Neural progenitor cell (in vitro differentiated cells): ENCODE results near the gene TPT1. TPM values are rescaled to one million over a fixed set of nuclear protein-coding genes. Genes with fewer than 3 reads are reported as not detected.
"Not testable (repeated sequence)": the region's sequence is repeated elsewhere in the genome, so short reads cannot be mapped to it uniquely, and the experiment has no call there.

ENCODE experiments used
- DNase-seq: peaks from one replicate; pipeline ENCODE4 v3.0.0-alpha.2; 2016; ENCODE audit warnings: low spot score
- H2AFZ ChIP-seq: fragments of 200-600 bp; sonication (generic); replicated peaks from 2 replicates; pipeline ENCODE4 v1.6.1; 2016; ENCODE audit warnings: antibody characterized with exemption
- H3F3A ChIP-seq: fragments of 200-600 bp; sonication (generic); 2 replicates; pipeline ENCODE4 v1.6.1; 2016; ENCODE audit warnings: antibody characterized with exemption, low read depth
- H3K27ac ChIP-seq: fragments of 200-600 bp; sonication (generic); 2 replicates; pipeline ENCODE4 v1.5.1; 2016; ENCODE audit warnings: mild to moderate bottlenecking
- H3K27me3 ChIP-seq: fragments of 200-600 bp; sonication (generic); 2 replicates; pipeline ENCODE4 v1.6.1; 2016; ENCODE audit warnings: mild to moderate bottlenecking, moderate library complexity
- H3K36me3 ChIP-seq: fragments of 200-600 bp; sonication (generic); 2 replicates; pipeline ENCODE4 v1.5.1; 2016
- H3K4me1 ChIP-seq: fragments of 200-600 bp; sonication (generic); 2 replicates; pipeline ENCODE4 v1.6.1; 2016; ENCODE audit warnings: mixed run types
- H3K4me2 ChIP-seq: fragments of 200-600 bp; sonication (generic); 2 replicates; pipeline ENCODE4 v1.6.1; 2016
- H3K4me3 ChIP-seq: fragments of 200-600 bp; sonication (generic); 2 replicates; pipeline ENCODE4 v1.5.1; 2016
- H3K79me2 ChIP-seq: fragments of 200-600 bp; sonication (generic); 2 replicates; pipeline ENCODE4 v1.6.1; 2016; ENCODE audit warnings: low read depth
- H3K9ac ChIP-seq: fragments of 200-600 bp; sonication (generic); 2 replicates; pipeline ENCODE4 v1.6.1; 2016
- H3K9me3 ChIP-seq: fragments of 200-600 bp; sonication (generic); 2 replicates; pipeline ENCODE4 v1.5.1; 2016; ENCODE audit warnings: low read depth
- H4K20me1 ChIP-seq: fragments of 200-600 bp; sonication (generic); 2 replicates; pipeline ENCODE4 v1.6.1; 2016; ENCODE audit warnings: low read depth
- H3K27ac Mint-ChIP-seq: 3 replicates; pipeline ENCODE4 v1.8.0; 2021; ENCODE audit warnings: mixed read lengths
- H3K27me3 Mint-ChIP-seq: 2 replicates; pipeline ENCODE4 v1.8.0; 2022; ENCODE audit warnings: low read depth, mild to moderate bottlenecking, inconsistent platforms, moderate library complexity, mixed read lengths; ENCODE audit not compliant: insufficient read depth
- H3K36me3 Mint-ChIP-seq: 3 replicates; pipeline ENCODE4 v1.8.0; 2021; ENCODE audit warnings: mixed read lengths
- H3K4me1 Mint-ChIP-seq: 3 replicates; pipeline ENCODE4 v1.8.0; 2021; ENCODE audit warnings: mixed read lengths
- H3K4me3 Mint-ChIP-seq: 3 replicates; pipeline ENCODE4 v1.8.0; 2021; ENCODE audit warnings: mild to moderate bottlenecking, moderate library complexity, mixed read lengths
- H3K9me3 Mint-ChIP-seq: 3 replicates; pipeline ENCODE4 v1.8.0; 2020; ENCODE audit warnings: mixed read lengths
- EZH2 ChIP-seq: fragments of 200-600 bp; sonication (generic); IDR thresholded peaks from 2 replicates; pipeline ENCODE4 v1.6.1; 2017; ENCODE audit warnings: antibody characterized with exemption, mild to moderate bottlenecking, moderate library complexity
- EZH2phosphoT487 ChIP-seq: fragments of 200-600 bp; sonication (generic); IDR thresholded peaks from 2 replicates; pipeline ENCODE4 v1.6.1; 2017; ENCODE audit warnings: antibody characterized with exemption
- total RNA-seq: library from RNA; depleted of rRNA; stranded (reverse); fragments of >200 nt; gene quantifications from 2 replicates; pipeline ENCODE4 v1.2.3, GENCODE V29; 2015; ENCODE audit warnings: low replicate concordance
- TF ChIP-seq, protein P1 (sequence below): fragments of 200-600 bp; sonication (generic); IDR thresholded peaks from 2 replicates; pipeline ENCODE4 v1.5.1; 2017; ENCODE audit warnings: antibody characterized with exemption, mild to moderate bottlenecking

TPT1 gene
- total RNA-seq, 1 donor from 2014 or later = 4,951 TPM

DNA sequence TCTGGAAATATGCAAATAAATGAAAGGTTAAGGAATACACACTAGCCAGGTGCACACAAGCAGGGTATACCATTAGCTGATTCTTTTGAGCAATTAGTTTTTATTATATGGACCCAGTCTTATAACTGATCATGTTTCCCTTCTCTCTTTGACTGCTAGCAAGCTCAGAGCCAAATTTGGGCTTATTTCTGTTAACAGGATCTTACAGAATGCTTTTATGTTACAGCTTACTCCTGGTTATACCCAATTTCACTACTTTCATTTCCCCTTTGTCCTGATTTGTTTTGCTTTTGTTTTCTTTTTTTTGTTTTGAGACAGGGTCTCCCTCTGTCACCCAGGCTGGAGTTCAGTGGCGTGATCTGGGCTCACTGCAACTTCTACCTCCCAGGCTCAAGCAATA lies 12.9 kb upstream of the TPT1 start:
- Mint-ChIP-seq H3K4me3 (no peak overlapping the region), H3K36me3 (peaks cover 27% of the 10 kb centered on the region), H3K27me3 (peaks cover 2% of the 10 kb centered on the region), H3K27ac (no peak overlapping the region), H3K4me1 (no peaks in the 10 kb centered on the region), H3K9me3 (no peaks in the 10 kb centered on the region)
- Histone ChIP-seq H3K27ac (no peak overlapping the region), H3K79me2 (no peaks in the 10 kb centered on the region), H3K4me2 (no peak overlapping the region), H2AFZ (no peak overlapping the region), H4K20me1 (no peaks in the 10 kb centered on the region), H3K9ac (no peak overlapping the region), H3K36me3 (no peaks in the 10 kb centered on the region), H3F3A (no peaks in the 10 kb centered on the region), H3K9me3 (no peaks in the 10 kb centered on the region), H3K4me3 (no peak overlapping the region), H3K27me3 (no peaks in the 10 kb centered on the region), H3K4me1 (no peaks in the 10 kb centered on the region)
- no peak for DNase-seq
- TF ChIP-seq EZH2phosphoT487 (no peak), EZH2 (no peak)
- TF ChIP-seq, protein P1, sequence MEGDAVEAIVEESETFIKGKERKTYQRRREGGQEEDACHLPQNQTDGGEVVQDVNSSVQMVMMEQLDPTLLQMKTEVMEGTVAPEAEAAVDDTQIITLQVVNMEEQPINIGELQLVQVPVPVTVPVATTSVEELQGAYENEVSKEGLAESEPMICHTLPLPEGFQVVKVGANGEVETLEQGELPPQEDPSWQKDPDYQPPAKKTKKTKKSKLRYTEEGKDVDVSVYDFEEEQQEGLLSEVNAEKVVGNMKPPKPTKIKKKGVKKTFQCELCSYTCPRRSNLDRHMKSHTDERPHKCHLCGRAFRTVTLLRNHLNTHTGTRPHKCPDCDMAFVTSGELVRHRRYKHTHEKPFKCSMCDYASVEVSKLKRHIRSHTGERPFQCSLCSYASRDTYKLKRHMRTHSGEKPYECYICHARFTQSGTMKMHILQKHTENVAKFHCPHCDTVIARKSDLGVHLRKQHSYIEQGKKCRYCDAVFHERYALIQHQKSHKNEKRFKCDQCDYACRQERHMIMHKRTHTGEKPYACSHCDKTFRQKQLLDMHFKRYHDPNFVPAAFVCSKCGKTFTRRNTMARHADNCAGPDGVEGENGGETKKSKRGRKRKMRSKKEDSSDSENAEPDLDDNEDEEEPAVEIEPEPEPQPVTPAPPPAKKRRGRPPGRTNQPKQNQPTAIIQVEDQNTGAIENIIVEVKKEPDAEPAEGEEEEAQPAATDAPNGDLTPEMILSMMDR = no peak

GRCh38 chr13:45352031-45352430 lies 11.0 kb upstream of the TPT1 start:
- H3K4me2 ChIP-seq = no peak overlapping the region
- no peak for DNase-seq
- H3K4me3 Mint-ChIP-seq = no peak overlapping the region
- H3K9ac ChIP-seq = no peak overlapping the region
- H3K27ac ChIP-seq = no peak overlapping the region
- H3K27ac Mint-ChIP-seq = no peak overlapping the region
- no peak overlapping the region for H2AFZ ChIP-seq
- H3K36me3 Mint-ChIP-seq = peaks cover 27% of the 10 kb centered on the region
- no peaks in the 10 kb centered on the region for H3K9me3 Mint-ChIP-seq
- H3K27me3 Mint-ChIP-seq = peaks cover 2% of the 10 kb centered on the region
- H3K36me3 ChIP-seq = no peaks in the 10 kb centered on the region
- H3K4me3 ChIP-seq = no peak overlapping the region
- H3K4me1 ChIP-seq = no peaks in the 10 kb centered on the region
- no peaks in the 10 kb centered on the region for H3K79me2 ChIP-seq
- H3F3A ChIP-seq = no peaks in the 10 kb centered on the region
- no peaks in the 10 kb centered on the region for H3K9me3 ChIP-seq
- H3K4me1 Mint-ChIP-seq = no peaks in the 10 kb centered on the region
- TF ChIP-seq EZH2phosphoT487 (no peak), EZH2 (no peak)
- TF ChIP-seq, protein P1 = no peak
- no peaks in the 10 kb centered on the region for H4K20me1 ChIP-seq
- no peaks in the 10 kb centered on the region for H3K27me3 ChIP-seq

DNA sequence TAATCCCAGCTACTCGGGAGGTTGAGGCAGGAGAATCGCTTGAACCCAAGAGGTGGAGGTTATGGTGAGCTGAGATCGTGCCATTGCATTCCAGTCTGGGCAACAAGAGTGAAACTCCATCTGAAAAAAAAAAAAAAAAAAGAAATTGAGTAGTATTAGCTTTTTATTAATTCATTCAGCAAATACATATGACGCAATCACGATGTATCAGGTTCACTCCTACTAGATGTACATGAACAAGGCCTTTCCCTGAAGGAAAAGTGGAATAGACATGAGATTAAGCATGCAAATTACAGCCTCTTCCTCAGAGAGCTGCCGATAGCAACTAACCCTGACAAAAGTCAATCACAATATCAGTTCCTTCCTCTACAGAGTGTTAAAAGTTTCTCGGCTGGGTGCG lies 9.2 kb upstream of the TPT1 start:
- TF ChIP-seq, protein P1 = no peak
- TF ChIP-seq EZH2 (no peak), EZH2phosphoT487 (no peak)
- Mint-ChIP-seq H3K4me1 (no peaks in the 10 kb centered on the region), H3K4me3 (no peak overlapping the region), H3K27me3 (peaks cover 4% of the 10 kb centered on the region), H3K9me3 (no peaks in the 10 kb centered on the region), H3K36me3 (peaks cover 18% of the 10 kb centered on the region), H3K27ac (no peak overlapping the region)
- Histone ChIP-seq H3K9me3 (no peaks in the 10 kb centered on the region), H4K20me1 (no peaks in the 10 kb centered on the region), H3K4me2 (no peak overlapping the region), H2AFZ (no peak overlapping the region), H3K4me1 (no peaks in the 10 kb centered on the region), H3K36me3 (no peaks in the 10 kb centered on the region), H3K27me3 (no peaks in the 10 kb centered on the region), H3K79me2 (no peaks in the 10 kb centered on the region), H3F3A (no peaks in the 10 kb centered on the region), H3K9ac (no peak overlapping the region), H3K27ac (no peak overlapping the region), H3K4me3 (no peak overlapping the region)
- no peak for DNase-seq

GRCh38 chr13:45349438-45349837 lies 8.5 kb upstream of the TPT1 start:
- H3K4me3 ChIP-seq = no peak overlapping the region
- no peak for DNase-seq
- Mint-ChIP-seq H3K36me3 (peaks cover 20% of the 10 kb centered on the region), H3K27me3 (peaks cover 4% of the 10 kb centered on the region), H3K4me3 (no peak overlapping the region), H3K4me1 (no peaks in the 10 kb centered on the region), H3K9me3 (no peaks in the 10 kb centered on the region), H3K27ac (no peak overlapping the region)
- H3K27ac ChIP-seq = no peak overlapping the region
- no peaks in the 10 kb centered on the region for H3K27me3 ChIP-seq
- no peaks in the 10 kb centered on the region for H4K20me1 ChIP-seq
- H2AFZ ChIP-seq = no peak overlapping the region
- no peaks in the 10 kb centered on the region for H3K4me1 ChIP-seq
- TF ChIP-seq EZH2phosphoT487 (no peak), EZH2 (no peak)
- TF ChIP-seq, protein P1 = no peak
- no peaks in the 10 kb centered on the region for H3K79me2 ChIP-seq
- no peaks in the 10 kb centered on the region for H3K36me3 ChIP-seq
- H3K9ac ChIP-seq = no peak overlapping the region
- no peaks in the 10 kb centered on the region for H3K9me3 ChIP-seq
- H3F3A ChIP-seq = no peaks in the 10 kb centered on the region
- H3K4me2 ChIP-seq = no peak overlapping the region

DNA sequence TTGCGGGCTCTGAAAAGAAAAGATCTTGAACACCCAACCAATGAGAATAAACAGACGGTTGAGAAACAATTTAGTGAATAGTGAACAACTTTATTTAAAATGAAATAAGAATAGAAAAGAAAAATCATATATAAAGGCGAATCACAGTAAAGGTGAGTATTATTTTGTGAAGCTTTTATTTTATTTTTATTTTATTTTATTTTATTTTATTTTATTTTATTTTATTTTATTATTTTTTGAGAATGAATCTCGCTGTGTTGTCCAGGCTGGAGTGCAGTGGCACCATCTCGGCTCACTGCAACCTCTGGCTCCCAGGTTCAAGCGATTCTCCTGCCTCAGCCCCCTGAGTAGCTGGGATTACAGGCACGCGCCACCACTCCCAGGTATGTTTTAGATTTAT lies 3.1 kb upstream of the TPT1 start:
- Histone ChIP-seq H3F3A (peaks cover 28% of the 10 kb centered on the region), H3K4me1 (peaks cover 14% of the 10 kb centered on the region), H3K79me2 (peaks cover 44% of the 10 kb centered on the region), H4K20me1 (peaks cover 13% of the 10 kb centered on the region)
- not testable (repeated sequence) for DNase-seq, H3K4me3 ChIP-seq, H3K27ac Mint-ChIP-seq, H3K27ac ChIP-seq, H3K4me2 ChIP-seq, H3K36me3 ChIP-seq, H3K9me3 ChIP-seq, H3K9ac ChIP-seq, H3K4me3 Mint-ChIP-seq, H3K9me3 Mint-ChIP-seq, H2AFZ ChIP-seq, H3K27me3 ChIP-seq, H3K27me3 Mint-ChIP-seq
- H3K36me3 Mint-ChIP-seq = peaks cover 26% of the 10 kb centered on the region
- peaks cover 15% of the 10 kb centered on the region for H3K4me1 Mint-ChIP-seq
